Measurements from ENCODE around the gene COL4A2. TPM values are rescaled to one million over a fixed set of nuclear protein-coding genes. Genes with fewer than 3 reads are reported as not detected.
A peak's percentile ranks its signal among the peaks of the same experiment; 100 is the strongest.
"Not testable (repeated sequence)": the region's sequence is repeated elsewhere in the genome, so short reads cannot be mapped to it uniquely, and the experiment has no call there.

The COL4A2 gene
- total RNA-seq, 2 donors from 2014 or later: 999 to 1,135 TPM

GRCh38 chr13:110319397-110319773 lies 12.3 kb downstream of the COL4A2 start:
- peaks cover 14% of the 10 kb centered on the region for H3K36me3 ChIP-seq
- peak overlapping the region; percentile 64 to 96 for H3K27ac ChIP-seq
- H3K9me3 ChIP-seq: no peaks in the 10 kb centered on the region
- no peak for TF ChIP-seq CTCF (IDR thresholded peaks at IDR 0.05)
- peak overlapping the region; percentile 31 for H3K4me3 ChIP-seq
- H3K27me3 ChIP-seq (replicated peaks; ENCODE audit: insufficient read depth): no peaks in the 10 kb centered on the region
- peaks cover 68 to 99% of the 10 kb centered on the region in 2 donors for H3K4me1 ChIP-seq (ENCODE audit: control insufficient read depth in 1 of 2, low read depth in 2 of 2)
- ATAC-seq (ENCODE audit: insufficient number of reproducible peaks, low FRiP score, low read depth) (no peak), DNase-seq (ENCODE audit: low spot score) (no peak)

- Histone ChIP-seq H3K27ac (peak overlapping the region; percentile 64 to 96), H3K9me3 (no peaks in the 10 kb centered on the region), H3K36me3 (peaks cover 10% of the 10 kb centered on the region), H3K4me3 (peak overlapping the region; percentile 31), H3K4me1 (ENCODE audit: control insufficient read depth in 1 of 2, low read depth in 2 of 2) (peaks cover 65 to 99% of the 10 kb centered on the region in 2 donors), H3K27me3 (replicated peaks; ENCODE audit: insufficient read depth) (no peaks in the 10 kb centered on the region)
- ATAC-seq (ENCODE audit: insufficient number of reproducible peaks, low FRiP score, low read depth): no peak
- no peak for TF ChIP-seq CTCF (IDR thresholded peaks at IDR 0.05)
- DNase-seq (ENCODE audit: low spot score): no peak
Observed at GRCh38 chr13:110319774-110320509, 12.9 kb downstream of the COL4A2 start.

GRCh38 chr13:110320645-110321044 lies 13.6 kb downstream of the COL4A2 start:
- DNase-seq (ENCODE audit: low spot score): no peak
- peaks cover 10% of the 10 kb centered on the region for H3K36me3 ChIP-seq
- H3K27me3 ChIP-seq (replicated peaks; ENCODE audit: insufficient read depth): no peaks in the 10 kb centered on the region
- no peak for TF ChIP-seq CTCF (IDR thresholded peaks at IDR 0.05)
- H3K9me3 ChIP-seq: no peaks in the 10 kb centered on the region
- H3K4me1 ChIP-seq (ENCODE audit: control insufficient read depth in 1 of 2, low read depth in 2 of 2): peaks cover 60 to 99% of the 10 kb centered on the region in 2 donors
- H3K27ac ChIP-seq: peak overlapping the region; percentile 64 to 96
- ATAC-seq (ENCODE audit: insufficient number of reproducible peaks, low FRiP score, low read depth): no peak
- no peak overlapping the region for H3K4me3 ChIP-seq

GRCh38 chr13:110321573-110321972 lies 14.5 kb downstream of the COL4A2 start:
- Histone ChIP-seq H3K4me3 (peak overlapping the region; percentile 33), H3K27ac (peak overlapping the region; percentile 96), H3K4me1 (ENCODE audit: control insufficient read depth in 1 of 2, low read depth in 2 of 2) (peaks cover 57 to 99% of the 10 kb centered on the region in 2 donors)
- not testable (repeated sequence) for ATAC-seq (ENCODE audit: insufficient number of reproducible peaks, low FRiP score, low read depth); H3K27me3 ChIP-seq (replicated peaks; ENCODE audit: insufficient read depth); H3K9me3 ChIP-seq; H3K36me3 ChIP-seq; DNase-seq (ENCODE audit: low spot score)

- DNase-seq (ENCODE audit: low spot score): no peak
Observed at GRCh38 chr13:110322126-110322827, 15.2 kb downstream of the COL4A2 start.

More at GRCh38 chr13:110322126-110322827, 15.2 kb downstream of the COL4A2 start:
- Histone ChIP-seq H3K27me3 (replicated peaks; ENCODE audit: insufficient read depth) (no peaks in the 10 kb centered on the region), H3K27ac (peak overlapping the region; percentile 96), H3K9me3 (no peaks in the 10 kb centered on the region), H3K36me3 (no peaks in the 10 kb centered on the region), H3K4me3 (peak overlapping the region; percentile 33), H3K4me1 (ENCODE audit: control insufficient read depth in 1 of 2, low read depth in 2 of 2) (peaks cover 58 to 99% of the 10 kb centered on the region in 2 donors)
- no peak for ATAC-seq (ENCODE audit: insufficient number of reproducible peaks, low FRiP score, low read depth)
- no peak for TF ChIP-seq CTCF (IDR thresholded peaks at IDR 0.05)
